ENCODE results near the gene MYO15B. TPM values are rescaled to one million over a fixed set of nuclear protein-coding genes. Genes with fewer than 3 reads are reported as not detected.

MYO15B gene
- total RNA-seq, 1 experiment from 2014 or later = 7.1 TPM

DNA sequence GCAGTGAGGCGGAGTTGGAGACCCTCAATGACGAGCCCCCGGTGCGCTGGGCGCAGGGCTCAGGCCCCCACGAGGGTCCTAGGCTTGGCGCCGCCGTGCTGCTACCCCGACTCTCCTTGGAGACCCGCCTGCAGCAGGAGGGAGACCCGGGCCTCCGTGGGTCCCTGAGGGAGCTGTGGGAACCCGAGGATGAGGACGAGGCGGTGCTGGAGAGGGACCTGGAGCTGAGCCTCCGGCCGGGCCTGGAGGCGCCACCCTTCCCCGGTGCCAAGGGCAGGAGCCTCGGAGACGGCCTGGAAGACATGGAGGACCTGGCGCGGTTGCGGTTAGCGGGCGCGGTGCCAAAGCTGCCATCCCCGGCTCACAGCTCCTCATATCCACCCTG, 2.3 kb downstream of the MYO15B start:
- ChIA-PET POLR2A (ENCODE audit: unreplicated experiment) (no interaction called here), CTCF (interaction anchor here (0.8 kb wide), 1 partner anchor 63 kb away, joined by 7 read pairs; no protein-coding TSS in a partner anchor)
- Histone ChIP-seq H3K9me3 (ENCODE audit: low read length) (no peaks in the 10 kb centered on the region), H3F3A (ENCODE audit: low read length, unreplicated experiment) (no peaks in the 10 kb centered on the region), H2AFZ (ENCODE audit: low read length) (peak overlapping the region; percentile 88), H3K27me3 (ENCODE audit: low read length) (no peaks in the 10 kb centered on the region), H3K36me3 (ENCODE audit: low read depth, low read length) (no peaks in the 10 kb centered on the region), H3K9me2 (replicated peaks; ENCODE audit: low read length) (no peaks in the 10 kb centered on the region), H3K4me1 (ENCODE audit: insufficient read depth, low read length) (peaks cover 10% of the 10 kb centered on the region), H4K20me1 (ENCODE audit: low read length) (no peaks in the 10 kb centered on the region), H3K27ac (ENCODE audit: low read length) (no peak overlapping the region), H3K9ac (ENCODE audit: low read length) (peak overlapping the region; percentile 36; the same call in 1 of the 2 replicates), H3K79me2 (ENCODE audit: low read length) (no peaks in the 10 kb centered on the region), H3K4me2 (ENCODE audit: low read length) (peak overlapping the region; percentile 88), H3K4me3 (ENCODE audit: low read length) (peak overlapping the region; percentile 65; the same call in 1 of the 2 replicates)
- TF ChIP-seq EZH2 (IDR thresholded peaks at IDR 0.05; ENCODE audit: low read length, unreplicated experiment) = no peak
- no peak for TF ChIP-seq EZH2phosphoT487 (IDR thresholded peaks at IDR 0.05; ENCODE audit: borderline replicate concordance, low read length)
- TF ChIP-seq, protein P1, sequence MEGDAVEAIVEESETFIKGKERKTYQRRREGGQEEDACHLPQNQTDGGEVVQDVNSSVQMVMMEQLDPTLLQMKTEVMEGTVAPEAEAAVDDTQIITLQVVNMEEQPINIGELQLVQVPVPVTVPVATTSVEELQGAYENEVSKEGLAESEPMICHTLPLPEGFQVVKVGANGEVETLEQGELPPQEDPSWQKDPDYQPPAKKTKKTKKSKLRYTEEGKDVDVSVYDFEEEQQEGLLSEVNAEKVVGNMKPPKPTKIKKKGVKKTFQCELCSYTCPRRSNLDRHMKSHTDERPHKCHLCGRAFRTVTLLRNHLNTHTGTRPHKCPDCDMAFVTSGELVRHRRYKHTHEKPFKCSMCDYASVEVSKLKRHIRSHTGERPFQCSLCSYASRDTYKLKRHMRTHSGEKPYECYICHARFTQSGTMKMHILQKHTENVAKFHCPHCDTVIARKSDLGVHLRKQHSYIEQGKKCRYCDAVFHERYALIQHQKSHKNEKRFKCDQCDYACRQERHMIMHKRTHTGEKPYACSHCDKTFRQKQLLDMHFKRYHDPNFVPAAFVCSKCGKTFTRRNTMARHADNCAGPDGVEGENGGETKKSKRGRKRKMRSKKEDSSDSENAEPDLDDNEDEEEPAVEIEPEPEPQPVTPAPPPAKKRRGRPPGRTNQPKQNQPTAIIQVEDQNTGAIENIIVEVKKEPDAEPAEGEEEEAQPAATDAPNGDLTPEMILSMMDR (conservative IDR thresholded peaks at IDR 0.05; ENCODE audit: low read depth, low read length) = no peak
- BruUV-seq (replicated peaks) = no TSS peak
- DNase-seq (no peak), ATAC-seq (no peak)
- intact Hi-C loops (cut with micrococcal nuclease) = loop anchor here (1.0 to 10.0 kb wide), 4 partner anchors 43 to 165 kb away; partner anchors contain the start of genes CASKIN2 and SMIM5

DNA sequence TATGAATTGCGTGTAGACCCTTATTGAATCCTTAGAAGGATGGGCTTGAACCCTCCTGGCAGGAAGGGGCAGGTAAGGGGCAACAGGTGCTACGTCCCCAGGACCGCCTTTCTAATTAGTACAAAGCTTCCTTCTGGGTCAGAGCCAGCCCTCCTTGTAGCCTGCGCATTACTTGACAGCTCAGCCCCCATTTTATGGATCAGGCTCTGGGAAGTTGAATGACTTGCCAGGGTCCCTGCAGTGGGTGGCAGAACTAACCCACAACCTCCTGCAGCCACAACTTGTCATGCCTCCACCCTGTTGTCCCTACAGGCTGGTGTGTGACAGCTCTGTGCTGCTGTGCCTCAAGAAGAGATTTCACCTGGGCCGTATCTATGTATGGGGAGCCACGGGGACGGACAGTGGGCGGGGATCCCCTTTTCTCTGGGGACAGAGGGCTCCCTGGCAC, 2.7 kb downstream of the MYO15B start:
- no peak for ATAC-seq
- BruUV-seq (replicated peaks) = no TSS peak
- Histone ChIP-seq H3K27me3 (ENCODE audit: low read length) (no peaks in the 10 kb centered on the region), H3K4me1 (ENCODE audit: insufficient read depth, low read length) (peaks cover 10% of the 10 kb centered on the region), H3K9me3 (ENCODE audit: low read length) (no peaks in the 10 kb centered on the region), H3K27ac (ENCODE audit: low read length) (no peak overlapping the region), H3K4me2 (ENCODE audit: low read length) (peak overlapping the region; percentile 88; the same call in 1 of the 2 replicates), H4K20me1 (ENCODE audit: low read length) (no peaks in the 10 kb centered on the region), H3K9me2 (replicated peaks; ENCODE audit: low read length) (no peaks in the 10 kb centered on the region), H3K36me3 (ENCODE audit: low read depth, low read length) (no peaks in the 10 kb centered on the region), H3K9ac (ENCODE audit: low read length) (no peak overlapping the region), H3F3A (ENCODE audit: low read length, unreplicated experiment) (no peaks in the 10 kb centered on the region), H2AFZ (ENCODE audit: low read length) (no peak overlapping the region), H3K4me3 (ENCODE audit: low read length) (no peak overlapping the region), H3K79me2 (ENCODE audit: low read length) (no peaks in the 10 kb centered on the region)
- ChIA-PET CTCF (interaction anchor here (0.8 kb wide), 1 partner anchor 64 kb away, joined by 7 read pairs; no protein-coding TSS in a partner anchor), POLR2A (ENCODE audit: unreplicated experiment) (no interaction called here)
- no peak for DNase-seq
- intact Hi-C loops (cut with micrococcal nuclease) = no loop called here
- TF ChIP-seq EZH2 (IDR thresholded peaks at IDR 0.05; ENCODE audit: low read length, unreplicated experiment) (no peak), EZH2phosphoT487 (IDR thresholded peaks at IDR 0.05; ENCODE audit: borderline replicate concordance, low read length) (no peak)
- TF ChIP-seq, protein P1 (conservative IDR thresholded peaks at IDR 0.05; ENCODE audit: low read depth, low read length) = no peak

- intact Hi-C loops (cut with micrococcal nuclease) = no loop called here
- ATAC-seq = no peak
- BruUV-seq (replicated peaks) = no TSS peak
- Histone ChIP-seq H3K9me2 (replicated peaks; ENCODE audit: low read length) (no peaks in the 10 kb centered on the region), H3K79me2 (ENCODE audit: low read length) (no peaks in the 10 kb centered on the region), H3K4me2 (ENCODE audit: low read length) (no peak overlapping the region), H3K27ac (ENCODE audit: low read length) (no peak overlapping the region), H3K4me3 (ENCODE audit: low read length) (no peak overlapping the region), H3K9ac (ENCODE audit: low read length) (no peak overlapping the region), H3K36me3 (ENCODE audit: low read depth, low read length) (no peaks in the 10 kb centered on the region), H3K27me3 (ENCODE audit: low read length) (no peaks in the 10 kb centered on the region), H3K9me3 (ENCODE audit: low read length) (no peaks in the 10 kb centered on the region), H3K4me1 (ENCODE audit: insufficient read depth, low read length) (peaks cover 10% of the 10 kb centered on the region), H4K20me1 (ENCODE audit: low read length) (no peaks in the 10 kb centered on the region), H2AFZ (ENCODE audit: low read length) (no peak overlapping the region), H3F3A (ENCODE audit: low read length, unreplicated experiment) (no peaks in the 10 kb centered on the region)
- ChIA-PET CTCF (no interaction called here), POLR2A (ENCODE audit: unreplicated experiment) (no interaction called here)
- no peak for DNase-seq
- TF ChIP-seq EZH2phosphoT487 (IDR thresholded peaks at IDR 0.05; ENCODE audit: borderline replicate concordance, low read length) = no peak
- TF ChIP-seq, protein P1 (conservative IDR thresholded peaks at IDR 0.05; ENCODE audit: low read depth, low read length) = no peak
- TF ChIP-seq EZH2 (IDR thresholded peaks at IDR 0.05; ENCODE audit: low read length, unreplicated experiment) = no peak
Measured at GRCh38 chr17:75590849-75591721, 3.5 kb downstream of the MYO15B start.

Measured in PC-3 (cell line).